K562 (cell line): ENCODE measurements around the gene CUL3.
"Not testable (repeated sequence)": the region's sequence is repeated elsewhere in the genome, so short reads cannot be mapped to it uniquely, and the experiment has no call there.

Source experiments
- ARID3B ChIP-seq: fragments of 250-450 bp; sonication (Bioruptor Pico); IDR thresholded peaks from 2 replicates; pipeline ENCODE4 v1.4.0; 2020; ENCODE audit warnings: borderline replicate concordance
- CBX1 ChIP-seq: sonication (generic); IDR thresholded peaks from 2 replicates; pipeline ENCODE4 v1.6.1; 2016; ENCODE audit warnings: antibody characterized with exemption, low read depth, mild to moderate bottlenecking
- DACH1 ChIP-seq: fragments of 450-650 bp; IDR thresholded peaks from 2 replicates; pipeline ENCODE4 v1.6.1; 2018; ENCODE audit not compliant: partially characterized antibody
- EP300 ChIP-seq: IDR thresholded peaks from 2 replicates; pipeline ENCODE4 v1.6.1; 2012; ENCODE audit warnings: low read length, improper control_type of control experiment
- FOXM1 ChIP-seq, 2 experiments: fragments of 450-650 bp in 1 of 2; sonication (generic) in 1 of 2; formaldehyde crosslinking in 1 of 2; IDR thresholded peaks; 2 replicates each; pipeline versions ENCODE4 v1.6.1 to v1.9.0; 2017 to 2022; ENCODE audit warnings: low read depth in 2 of 2, mild to moderate bottlenecking in 2 of 2, missing genetic modification reagents in 1 of 2, moderate library complexity in 1 of 2
- HMGN3 ChIP-seq: IDR thresholded peaks from 2 replicates; pipeline ENCODE4 v1.6.1; 2011; ENCODE audit warnings: borderline replicate concordance, low read depth, mild to moderate bottlenecking, mixed read lengths, low read length; ENCODE audit not compliant: insufficient read length; ENCODE audit errors: extremely low read depth
- IRF9 ChIP-seq: fragments of 450-650 bp; IDR thresholded peaks from 2 replicates; pipeline ENCODE4 v1.6.1; 2016; ENCODE audit warnings: missing biosample characterization, missing genetic modification characterization
- MED1 ChIP-seq: sonication (generic); formaldehyde crosslinking; IDR thresholded peaks from 2 replicates; pipeline ENCODE4 v1.8.1; 2023; ENCODE audit warnings: missing genetic modification reagents, borderline replicate concordance
- POLR2A ChIP-seq: fragments of 450-650 bp; conservative IDR thresholded peaks from 2 replicates; pipeline ENCODE4 v1.6.1; 2016
- PRDM10 ChIP-seq: fragments of 450-650 bp; IDR thresholded peaks from 2 replicates; pipeline ENCODE4 v1.6.1; 2018; ENCODE audit not compliant: partially characterized antibody
- REST ChIP-seq, 2 experiments: fragments of 450-650 bp; formaldehyde crosslinking in 1 of 2; IDR thresholded peaks; 2 replicates each; pipeline versions ENCODE4 v1.4.0 to v1.6.1; 2014 to 2020; ENCODE audit warnings: mild to moderate bottlenecking in 2 of 2, borderline replicate concordance in 1 of 2, low read depth in 1 of 2
- SMC3 ChIP-seq: conservative IDR thresholded peaks from 2 replicates; pipeline ENCODE4 v1.6.1; 2011; ENCODE audit warnings: low read depth, low read length, improper control_type of control experiment; ENCODE audit not compliant: insufficient read depth
- SP2 ChIP-seq: IDR thresholded peaks from 2 replicates; pipeline ENCODE4 v1.6.1; 2011; ENCODE audit warnings: mild to moderate bottlenecking, low read depth, low read length, moderate library complexity; ENCODE audit not compliant: poor library complexity, severe bottlenecking; ENCODE audit errors: extremely low read depth
- ZBTB49 ChIP-seq: sonication (generic); formaldehyde crosslinking; IDR thresholded peaks from 2 replicates; pipeline ENCODE4 v1.8.0; 2022; ENCODE audit warnings: missing genetic modification reagents, mild to moderate bottlenecking, borderline replicate concordance

- TF ChIP-seq PRDM10; POLR2A; MED1 (CRISPR knock-in tag); ZBTB49 (CRISPR knock-in tag); ARID3B; FOXM1 (IDR thresholded peaks at IDR 0.05; ENCODE audit: low read depth); FOXM1 (CRISPR knock-in tag; IDR thresholded peaks at IDR 0.05; ENCODE audit: low read depth); REST (IDR thresholded peaks at IDR 0.05; ENCODE audit: borderline replicate concordance); REST (CRISPR knock-in tag; IDR thresholded peaks at IDR 0.05; ENCODE audit: low read depth); HMGN3; SP2; SMC3; EP300; IRF9 (tag); DACH1; CBX1: not testable (repeated sequence)
These were observed 18.8 kb upstream of the CUL3 start for GRCh38 chr2:224603746-224604500.
